IMR-90 (cell line): ENCODE data around the gene NOD1. TPM values are rescaled to one million over a fixed set of nuclear protein-coding genes. Genes with fewer than 3 reads are reported as not detected.
A peak's percentile ranks its signal among the peaks of the same experiment; 100 is the strongest.

Source experiments
- ATAC-seq: fragments of 200-7000 bp; cut with Tn5 transposase; 2 replicates; pipeline ENCODE4 v1.9.1; 2020; ENCODE audit warnings: low read depth, mild to moderate bottlenecking, moderate library complexity
- BruUV-seq: library from RNA; stranded (reverse); fragments of 400-500 nt; replicated peaks from 2 replicates; lab custom pipeline; 2021; lab: Mats Ljungman, UMichigan
- CTCF ChIA-PET: fragments of 300-600 bp; formaldehyde crosslinking; extraction: SDS; loops from one replicate; lab custom pipeline; 2021; ENCODE audit warnings: antibody characterized with exemption; lab: Yijun Ruan, JAX
- POLR2A ChIA-PET: fragments of 300-600 bp; sonication (Branson Sonifier 250); formaldehyde crosslinking; loops from one replicate; lab custom pipeline; 2022; ENCODE audit warnings: antibody characterized with exemption; ENCODE audit not compliant: unreplicated experiment; lab: Charles Lee
- DNase-seq: peaks from one replicate; pipeline ENCODE4 v3.0.0; 2013
- H2AFZ ChIP-seq: replicated peaks from 2 replicates; pipeline ENCODE3; 2013; ENCODE audit warnings: low read length, mild to moderate bottlenecking; ENCODE audit not compliant: poor library complexity
- H2AK5ac ChIP-seq: 2 replicates; pipeline ENCODE4 v1.6.1; 2013; ENCODE audit warnings: low read depth, low read length, inconsistent platforms
- H2AK9ac ChIP-seq: replicated peaks from 2 replicates; pipeline ENCODE3; 2013; ENCODE audit warnings: mild to moderate bottlenecking, low read depth, low read length, moderate library complexity; ENCODE audit not compliant: poor library complexity
- H2BK120ac ChIP-seq: 2 replicates; pipeline ENCODE4 v1.6.1; 2013; ENCODE audit warnings: low read depth, low read length, inconsistent platforms
- H2BK15ac ChIP-seq: 3 replicates; pipeline ENCODE4 v1.6.1; 2013; ENCODE audit warnings: low read depth, low read length, inconsistent platforms
- H2BK20ac ChIP-seq: 2 replicates; pipeline ENCODE4 v1.6.1; 2013; ENCODE audit warnings: low read depth, mild to moderate bottlenecking, inconsistent platforms, low read length, moderate library complexity
- H2BK5ac ChIP-seq: 2 replicates; pipeline ENCODE4 v1.6.1; 2013; ENCODE audit warnings: mild to moderate bottlenecking, low read depth, low read length, inconsistent platforms; ENCODE audit not compliant: poor library complexity, severe bottlenecking
- H3K14ac ChIP-seq: replicated peaks from 2 replicates; pipeline ENCODE4 v1.6.1; 2013; ENCODE audit warnings: low read depth, low read length, inconsistent platforms
- H3K18ac ChIP-seq: 2 replicates; pipeline ENCODE4 v1.6.1; 2013; ENCODE audit warnings: low read depth, low read length, control low read depth
- H3K23ac ChIP-seq: 2 replicates; pipeline ENCODE4 v1.6.1; 2013; ENCODE audit warnings: low read depth, low read length, inconsistent platforms
- H3K27ac ChIP-seq: 2 replicates; pipeline ENCODE4 v1.5.1; 2013; ENCODE audit warnings: mild to moderate bottlenecking, control low read depth, low read length; ENCODE audit not compliant: insufficient read depth
- H3K27me3 ChIP-seq: 2 replicates; pipeline ENCODE4 v1.6.1; 2013; ENCODE audit warnings: low read length; ENCODE audit not compliant: control insufficient read depth, insufficient read depth
- H3K36me3 ChIP-seq: 2 replicates; pipeline ENCODE4 v1.6.1; 2013; ENCODE audit warnings: low read length, mixed read lengths; ENCODE audit not compliant: control insufficient read depth, insufficient read depth
- H3K4ac ChIP-seq: 2 replicates; pipeline ENCODE4 v1.6.1; 2013; ENCODE audit warnings: low read depth, low read length, inconsistent platforms
- H3K4me1 ChIP-seq: 2 replicates; pipeline ENCODE4 v1.6.1; 2013; ENCODE audit warnings: low read length, mixed read lengths; ENCODE audit not compliant: control insufficient read depth, insufficient read depth
- H3K4me2 ChIP-seq: 2 replicates; pipeline ENCODE4 v1.6.1; 2013; ENCODE audit warnings: low read depth, mild to moderate bottlenecking, control low read depth, low read length, moderate library complexity
- H3K4me3 ChIP-seq: 2 replicates; pipeline ENCODE4 v1.5.1; 2013; ENCODE audit warnings: low read depth, mild to moderate bottlenecking, control low read depth, low read length, moderate library complexity; ENCODE audit not compliant: insufficient read depth
- H3K56ac ChIP-seq: 2 replicates; pipeline ENCODE4 v1.6.1; 2013; ENCODE audit warnings: low read length, inconsistent platforms; ENCODE audit not compliant: insufficient read depth; ENCODE audit errors: extremely low read depth
- H3K79me1 ChIP-seq, 2 experiments: 2 replicates each; pipeline ENCODE4 v1.6.1; 2013; ENCODE audit warnings: low read length in 2 of 2, inconsistent platforms in 1 of 2, low read depth in 1 of 2
- H3K9ac ChIP-seq: 2 replicates; pipeline ENCODE4 v1.6.1; 2013; ENCODE audit warnings: low read depth, low read length, control low read depth
- H3K9me1 ChIP-seq: 2 replicates; pipeline ENCODE4 v1.6.1; 2013; ENCODE audit warnings: low read length, inconsistent platforms; ENCODE audit not compliant: insufficient read depth
- H3K9me3 ChIP-seq: 2 replicates; pipeline ENCODE4 v1.6.1; 2013; ENCODE audit warnings: low read length; ENCODE audit not compliant: control insufficient read depth, insufficient read depth
- H4K20me1 ChIP-seq: 2 replicates; pipeline ENCODE4 v1.6.1; 2013; ENCODE audit warnings: low read length, inconsistent platforms; ENCODE audit not compliant: insufficient read depth
- H4K5ac ChIP-seq: 2 replicates; pipeline ENCODE4 v1.6.1; 2013; ENCODE audit warnings: mild to moderate bottlenecking, low read depth, low read length, control low read depth
- H4K8ac ChIP-seq, 2 experiments: 2 replicates each; pipeline ENCODE4 v1.6.1; 2013; ENCODE audit warnings: low read depth in 2 of 2, low read length in 2 of 2, control low read depth in 1 of 2, inconsistent platforms in 1 of 2
- H4K91ac ChIP-seq: 2 replicates; pipeline ENCODE4 v1.6.1; 2013; ENCODE audit warnings: low read depth, low read length, inconsistent platforms; ENCODE audit not compliant: insufficient read depth
- RAD21 ChIP-seq: IDR thresholded peaks from 2 replicates; pipeline ENCODE4 v1.6.1; 2012; ENCODE audit warnings: low read length, improper control_type of control experiment
- WGBS, 2 experiments: methylation state at CpG; one replicate each; pipeline versions ENCODE4 v1.1.5 to v1.1.7; 2013; ENCODE audit warnings: missing lambda C conversion rate in 2 of 2; ENCODE audit not compliant: insufficient read length in 1 of 2; ENCODE audit errors: extremely low coverage in 2 of 2; 5-methylcytosine and 5-hydroxymethylcytosine counted together
- dilution Hi-C: fragments of 300-500 bp; cut with HindIII; formaldehyde crosslinking; loops from one replicate; pipeline ENCODE4 v1.14.3; 2018; ENCODE audit warnings: low sequenced_read_pairs; ENCODE audit not compliant: unreplicated experiment
- in situ Hi-C: fragments of 300-500 bp; cut with MboI; formaldehyde crosslinking; loops from 3 replicates; pipeline ENCODE4 v1.14.3; 2019; ENCODE audit warnings: low sequenced_read_pairs, inconsistent platforms, mixed read lengths
- intact Hi-C: fragments of 100-400 bp; cut with micrococcal nuclease; formaldehyde crosslinking; loops from 2 replicates; pipeline ENCODE4 v1.10.0; 2022
- polyA plus RNA-seq, 3 experiments: library from polyadenylated mRNA; depleted of rRNA; stranded (reverse); fragments of >200 nt; gene quantifications; 2 replicates each; pipeline ENCODE4 v1.2.3, GENCODE V29; 2012; ENCODE audit warnings: low replicate concordance in 1 of 3
- total RNA-seq: library from RNA; depleted of rRNA; stranded (reverse); fragments of >200 nt; gene quantifications from 2 replicates; pipeline ENCODE4 v1.2.3, GENCODE V29; 2012

NOD1 gene
- total and polyA plus RNA-seq, 2 of the 4 experiments (the other 2 are of a cell fraction) = 1.8 to 3.0 TPM

DNA sequence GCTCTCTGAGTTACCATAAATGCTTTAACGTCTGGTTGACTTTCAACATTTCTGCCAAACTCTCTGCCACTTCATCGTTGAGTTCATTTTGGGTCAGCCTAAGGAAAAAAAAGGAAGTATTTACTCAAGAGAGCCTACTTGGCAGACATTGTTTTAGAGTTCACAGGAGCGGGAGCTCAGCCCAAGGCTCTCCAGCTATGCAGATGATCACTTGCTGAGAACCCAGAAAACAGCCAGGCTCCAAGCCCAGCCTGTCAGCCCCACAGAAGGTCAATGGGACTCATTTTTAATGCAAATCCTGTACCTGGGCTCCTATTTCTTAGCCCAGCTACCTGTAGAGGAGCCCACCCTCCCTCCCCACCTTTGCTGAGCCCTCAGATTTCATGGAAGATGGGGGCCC, 45.5 kb downstream of the NOD1 start:
- H3K27ac ChIP-seq = peak overlapping the region; percentile 31; the same call in 1 of the 2 replicates

More for the DNA sequence above, 45.5 kb downstream of the NOD1 start:
- no peaks in the 10 kb centered on the region for H4K20me1 ChIP-seq
- no peaks in the 10 kb centered on the region for H3K9me3 ChIP-seq
- H3K4ac ChIP-seq = no peak overlapping the region
- H2AFZ ChIP-seq = no peak overlapping the region
- dilution Hi-C loops (no loop called here), intact Hi-C loops (no loop called here), in situ Hi-C loops (no loop called here)
- H3K9me1 ChIP-seq = no peaks in the 10 kb centered on the region; the same call in 1 of the 2 replicates
- no peak overlapping the region for H2AK9ac ChIP-seq
- H3K56ac ChIP-seq = no peak overlapping the region
- no TSS peak for BruUV-seq
- no peak overlapping the region for H4K91ac ChIP-seq
- H3K79me1 ChIP-seq = no peaks in the 10 kb centered on the region
- H3K4me3 ChIP-seq = no peak overlapping the region
- DNase-seq = peak; percentile 75
- H4K5ac ChIP-seq = 0 out of 2 replicates have a peak overlapping the region, but pooled peaks have one; percentile 8
- peaks cover 21% of the 10 kb centered on the region for H3K36me3 ChIP-seq
- no peak overlapping the region; the same call in 1 of the 2 replicates for H3K23ac ChIP-seq
- no peak overlapping the region for H2BK20ac ChIP-seq
- POLR2A ChIA-PET = no interaction called here
- H2AK5ac ChIP-seq = no peak overlapping the region
- H3K27me3 ChIP-seq = no peaks in the 10 kb centered on the region
- no peak overlapping the region for H2BK120ac ChIP-seq
- no CpG with 5 or more reads among the region's 3 CpGs for WGBS, 2 experiments
- H3K4me2 ChIP-seq = no peak overlapping the region; the same call in 1 of the 2 replicates
- H3K18ac ChIP-seq = peak overlapping the region; percentile 24; the same call in 1 of the 2 replicates
- no peak overlapping the region for H4K8ac ChIP-seq
- TF ChIP-seq RAD21 = no peak
- H3K4me1 ChIP-seq = peaks cover 7% of the 10 kb centered on the region; the same call in 1 of the 2 replicates
- H2BK15ac ChIP-seq = no peak overlapping the region
- H3K9ac ChIP-seq = no peak overlapping the region
- peak; percentile 93 for ATAC-seq
- H3K14ac ChIP-seq = no peak overlapping the region
- CTCF ChIA-PET = no interaction called here
- no peak overlapping the region for H2BK5ac ChIP-seq
